GM19468 (cell line): Measurements from ENCODE around the gene BTBD2.

Source experiments
- ATAC-seq: cut with Tn5 transposase; IDR thresholded peaks from one replicate; pipeline ENCODE4 v1.9.1; 2021; ENCODE audit warnings: mild to moderate bottlenecking, moderate library complexity, moderate number of reproducible peaks; ENCODE audit not compliant: unreplicated experiment; ENCODE audit errors: extremely low read depth

The BTBD2 gene

GRCh38 chr19:2050991-2051772 is 35.7 kb upstream of the BTBD2 start, which contains the start of gene MKNK2:
Gene MKNK2, minus strand, starts transcription at chr19:2051244. Its CDS starts 393 bp downstream, at chr19:2050851.
- peak; percentile 27 for ATAC-seq

- ATAC-seq, result no peak
Measured at GRCh38 chr19:2050349-2050990, 35.0 kb upstream of the BTBD2 start.

GRCh38 chr19:2049741-2050348 is 34.3 kb upstream of the BTBD2 start:
- ATAC-seq, result no peak

- ATAC-seq, result no peak
Measured at GRCh38 chr19:2048959-2049740, 33.6 kb upstream of the BTBD2 start.

- ATAC-seq, result no peak
Measured at GRCh38 chr19:2048104-2048958, 32.8 kb upstream of the BTBD2 start.

GRCh38 chr19:2047449-2048103 is 32.1 kb upstream of the BTBD2 start:
- ATAC-seq, result no peak

GRCh38 chr19:2047076-2047448 is 31.5 kb upstream of the BTBD2 start:
- ATAC-seq, result no peak

GRCh38 chr19:2046046-2046907 is 30.8 kb upstream of the BTBD2 start:
- no peak for ATAC-seq

GRCh38 chr19:2045501-2046045 is 30.1 kb upstream of the BTBD2 start:
- ATAC-seq, result no peak

- no peak for ATAC-seq
Measured at GRCh38 chr19:2044709-2045500, 29.4 kb upstream of the BTBD2 start.

- no peak for ATAC-seq
Measured at GRCh38 chr19:2043961-2044708, 28.6 kb upstream of the BTBD2 start.

- ATAC-seq, result no peak
Measured at GRCh38 chr19:2043251-2043641, 27.7 kb upstream of the BTBD2 start.

- no peak for ATAC-seq
Measured at GRCh38 chr19:2042485-2043250, 27.2 kb upstream of the BTBD2 start.

- ATAC-seq, result peak; percentile 48
Measured at GRCh38 chr19:2041683-2042484, 26.4 kb upstream of the BTBD2 start.

GRCh38 chr19:2041433-2041682 is 25.8 kb upstream of the BTBD2 start:
- ATAC-seq, result no peak
